Duodenal mucosa (tissue), 2 donors: ENCODE measurements around the gene LRRC25.

ENCODE experiments used
- H3K27ac ChIP-seq: one replicate; pipeline ENCODE4 v1.7.0; 2013; ENCODE audit warnings: low read depth, low read length
- H3K27me3 ChIP-seq, 2 donors: one replicate each; pipeline ENCODE4 v1.7.0; 2013; ENCODE audit warnings: low read length in 2 of 2, control low read depth in 1 of 2; ENCODE audit not compliant: insufficient read depth in 2 of 2, control insufficient read depth in 1 of 2
- H3K36me3 ChIP-seq, 2 donors: one replicate each; pipeline ENCODE4 v1.7.0; 2013; ENCODE audit warnings: low read length in 2 of 2, control low read depth in 1 of 2; ENCODE audit not compliant: insufficient read depth in 2 of 2, control insufficient read depth in 1 of 2
- H3K4me1 ChIP-seq, 2 donors: one replicate each; pipeline ENCODE4 v1.7.0; 2013; ENCODE audit warnings: low read length in 2 of 2, control low read depth in 1 of 2; ENCODE audit not compliant: insufficient read depth in 2 of 2, control insufficient read depth in 1 of 2
- H3K4me3 ChIP-seq, 2 donors: one replicate each; pipeline ENCODE4 v1.7.0; 2013; ENCODE audit warnings: low read length in 2 of 2, low read depth in 1 of 2
- H3K9ac ChIP-seq, 2 donors: one replicate each; pipeline ENCODE4 v1.7.0; 2013; ENCODE audit warnings: low read length in 2 of 2, low read depth in 1 of 2
- H3K9me3 ChIP-seq, 2 donors: one replicate each; pipeline ENCODE4 v1.7.0; 2013; ENCODE audit warnings: low read length in 2 of 2, control low read depth in 1 of 2; ENCODE audit not compliant: control insufficient read depth in 1 of 2

LRRC25 gene

DNA sequence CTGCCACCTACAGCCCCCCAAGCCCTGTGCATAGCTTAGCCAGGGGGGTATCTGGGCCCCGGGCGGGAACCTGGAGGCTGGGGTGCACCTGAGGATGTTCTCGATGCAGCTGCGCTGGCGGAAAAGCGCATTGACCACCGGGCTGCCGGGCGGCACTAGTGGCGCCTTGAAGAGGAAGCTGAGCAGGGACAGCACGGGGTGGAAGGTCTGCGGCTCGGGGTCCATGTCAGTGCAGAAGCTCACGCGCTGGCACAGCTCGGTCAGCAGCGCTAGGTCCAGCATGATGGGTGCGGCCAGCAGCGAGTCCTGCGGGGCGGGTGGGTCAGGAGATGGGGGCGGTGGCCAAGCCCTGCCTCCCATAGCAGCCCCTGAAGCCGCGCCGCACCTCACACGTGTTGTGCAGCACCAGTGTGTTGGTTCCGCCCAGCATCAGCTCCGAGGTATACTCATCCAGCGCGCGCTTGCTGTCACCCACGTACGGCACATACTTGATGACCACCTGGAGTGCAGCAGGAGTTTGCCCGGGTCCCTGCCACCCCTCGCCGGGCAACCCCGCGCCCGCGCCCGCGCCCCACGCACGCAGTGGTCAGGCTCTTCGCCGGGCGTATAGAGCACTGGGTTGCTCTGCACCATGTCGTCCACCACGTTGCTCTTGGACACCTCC is 37.9 kb upstream of the LRRC25 start:
- Histone ChIP-seq H3K27me3 (no peaks in the 10 kb centered on the region), H3K4me1 (peaks cover 0 to 12% of the 10 kb centered on the region in 2 donors), H3K36me3 (peaks cover 0 to 4% of the 10 kb centered on the region in 2 donors), H3K9ac (no peak overlapping the region), H3K27ac (no peak overlapping the region), H3K4me3 (no peak overlapping the region), H3K9me3 (no peaks in the 10 kb centered on the region)

DNA sequence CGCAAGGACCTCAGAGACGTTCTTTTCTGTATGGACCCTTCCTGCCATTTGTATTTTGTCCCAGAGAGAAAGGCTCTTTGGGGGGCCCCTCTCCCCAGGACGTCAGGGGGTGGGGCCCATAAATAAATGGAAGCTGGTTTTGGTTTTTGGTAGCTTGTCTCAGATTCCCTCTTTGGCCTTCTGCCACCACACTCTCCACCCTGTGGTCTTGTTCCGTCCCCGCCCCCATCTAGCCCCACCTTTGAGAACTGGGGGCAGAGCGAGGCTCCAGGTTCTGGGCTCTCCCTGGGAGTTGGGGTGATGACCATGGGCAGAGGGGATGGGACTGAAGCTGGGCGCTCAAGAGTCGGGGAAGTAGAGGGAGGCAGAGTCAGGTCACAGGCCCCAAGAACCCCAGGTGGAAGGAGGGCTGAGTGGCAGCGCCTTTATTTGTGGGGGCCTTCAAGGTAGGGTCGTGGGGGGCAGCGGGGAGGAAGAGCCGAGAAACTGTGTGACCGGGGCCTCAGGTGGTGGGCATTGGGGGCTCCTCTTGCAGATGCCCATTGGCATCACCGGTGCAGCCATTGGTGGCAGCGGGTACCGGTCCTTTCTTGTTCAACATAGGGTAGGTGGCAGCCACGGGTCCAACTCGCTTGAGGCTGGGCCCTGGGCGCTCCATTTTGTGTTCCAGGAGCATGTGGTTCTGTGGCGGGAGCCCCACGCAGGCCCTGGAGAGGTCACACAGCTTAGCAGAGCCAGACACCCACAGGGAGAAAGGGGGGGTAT is 37.2 kb upstream of the LRRC25 start:
- H3K27ac ChIP-seq: no peak overlapping the region
- H3K4me1 ChIP-seq: peaks cover 0 to 12% of the 10 kb centered on the region in 2 donors
- H3K9me3 ChIP-seq: no peaks in the 10 kb centered on the region
- H3K36me3 ChIP-seq: peaks cover 0 to 4% of the 10 kb centered on the region in 2 donors
- no peak overlapping the region for H3K4me3 ChIP-seq
- no peaks in the 10 kb centered on the region for H3K27me3 ChIP-seq
- H3K9ac ChIP-seq: no peak overlapping the region

DNA sequence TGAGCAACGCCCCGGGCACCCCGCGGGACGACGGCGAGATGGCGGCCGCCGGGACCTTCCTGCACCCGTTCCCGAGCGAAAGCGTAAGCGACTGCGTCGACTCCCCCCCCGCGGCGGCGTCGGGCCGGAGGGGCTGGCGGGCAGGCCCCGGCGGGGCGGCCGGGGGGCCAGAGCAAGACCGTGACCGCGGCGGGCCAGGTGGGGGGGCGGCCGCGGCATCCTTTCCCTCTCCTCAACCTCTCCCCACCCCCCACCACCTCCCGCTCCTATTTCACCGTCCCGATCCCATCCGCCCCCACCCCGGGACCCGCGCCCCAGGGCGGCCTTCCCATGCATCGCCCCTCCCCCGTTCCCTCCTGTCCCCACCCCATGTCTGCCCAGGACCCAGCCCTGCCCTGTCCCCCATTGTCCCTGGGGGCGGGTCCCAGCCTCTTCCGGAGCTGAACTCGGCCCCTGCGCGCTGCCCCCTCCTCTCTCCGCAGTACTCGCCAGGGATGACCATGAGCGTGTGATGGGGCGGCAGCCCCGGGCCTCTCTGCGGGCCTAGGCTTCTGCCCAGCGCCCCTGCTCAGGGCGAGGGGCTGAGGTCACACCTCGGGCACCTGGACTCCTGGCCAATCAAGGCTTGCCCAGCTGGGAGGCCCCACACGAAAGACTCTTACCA is 36.4 kb upstream of the LRRC25 start:
- peaks cover 0 to 4% of the 10 kb centered on the region in 2 donors for H3K36me3 ChIP-seq
- no peak overlapping the region for H3K4me3 ChIP-seq
- no peaks in the 10 kb centered on the region for H3K9me3 ChIP-seq
- H3K4me1 ChIP-seq: peaks cover 0 to 12% of the 10 kb centered on the region in 2 donors
- H3K9ac ChIP-seq: no peak overlapping the region
- H3K27ac ChIP-seq: no peak overlapping the region
- no peaks in the 10 kb centered on the region for H3K27me3 ChIP-seq

DNA sequence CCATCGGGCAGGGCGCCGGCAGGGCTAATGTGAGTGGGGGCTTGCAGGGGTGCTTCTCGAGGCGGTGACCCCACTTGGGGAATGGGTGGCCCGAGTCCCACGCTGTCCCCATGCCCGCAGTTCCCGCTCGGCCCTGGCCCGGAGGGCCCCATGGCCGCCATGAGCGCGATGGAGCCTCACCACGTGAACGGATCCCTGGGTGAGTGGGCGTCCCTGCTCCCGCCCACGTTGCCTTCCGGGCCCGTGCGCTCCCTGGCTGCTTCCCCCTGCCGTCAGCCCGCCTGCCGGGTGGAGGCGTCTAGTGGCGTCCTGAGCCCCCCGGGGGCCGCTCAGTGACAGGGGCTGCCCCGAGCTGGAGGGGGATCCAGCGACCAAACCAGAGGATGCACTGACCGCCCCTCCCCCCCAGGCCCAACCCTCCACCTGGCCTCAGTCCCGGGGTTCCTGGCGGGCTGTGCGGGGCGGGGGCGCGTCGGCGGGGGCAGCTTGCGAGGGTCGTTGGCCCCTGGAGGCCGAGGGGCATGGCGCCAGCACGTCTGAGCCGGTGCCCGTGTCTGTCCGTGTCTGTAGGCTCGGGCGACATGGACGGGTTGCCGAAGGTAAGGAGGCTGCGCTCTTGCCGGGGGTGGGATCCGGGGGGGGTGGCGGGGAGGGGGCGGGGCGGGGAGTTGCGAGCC is 35.7 kb upstream of the LRRC25 start:
- Histone ChIP-seq H3K9me3 (no peaks in the 10 kb centered on the region), H3K9ac (no peak overlapping the region), H3K27ac (no peak overlapping the region), H3K4me1 (peaks cover 0 to 11% of the 10 kb centered on the region in 2 donors), H3K27me3 (no peaks in the 10 kb centered on the region), H3K4me3 (peak overlapping the region in 1 of 2 donors; percentile 53), H3K36me3 (peaks cover 0 to 4% of the 10 kb centered on the region in 2 donors)

DNA sequence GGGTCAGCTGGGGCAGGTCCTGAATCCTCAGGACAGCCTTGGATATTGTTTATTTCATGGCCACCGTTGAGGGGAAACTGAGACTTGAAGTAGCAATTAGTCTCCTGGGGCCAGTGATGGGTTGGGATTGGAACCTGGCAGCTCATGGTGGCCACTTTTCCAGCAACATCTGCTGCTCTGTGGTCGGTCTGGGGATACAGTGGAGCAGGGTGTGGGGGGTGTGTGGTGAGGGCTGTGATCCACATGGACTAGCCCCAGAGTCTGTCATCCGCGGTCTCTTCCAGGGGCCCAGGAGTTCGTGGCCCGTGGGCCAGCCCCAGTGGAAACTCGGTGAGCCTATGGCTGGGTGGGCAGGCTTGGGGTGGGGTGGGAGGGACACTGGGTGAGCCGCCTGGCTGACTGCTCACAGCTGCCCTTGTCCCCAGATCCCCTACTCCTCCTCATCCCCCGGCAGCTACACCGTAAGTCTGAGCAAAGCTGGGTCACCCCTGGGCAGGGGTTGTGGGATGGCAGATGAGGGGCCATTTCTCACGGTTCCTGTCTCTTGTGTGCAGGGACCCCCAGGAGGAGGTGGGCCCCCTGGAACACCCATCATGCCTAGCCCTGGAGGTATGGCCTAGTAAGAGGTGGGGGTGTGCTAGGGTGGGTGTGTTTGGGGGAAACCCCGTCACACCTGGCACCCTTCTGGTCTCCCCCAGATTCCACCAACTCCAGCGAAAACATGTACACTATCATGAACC is 35.0 kb upstream of the LRRC25 start:
- Histone ChIP-seq H3K4me3 (peak overlapping the region in 1 of 2 donors; percentile 53), H3K4me1 (peaks cover 0 to 7% of the 10 kb centered on the region in 2 donors), H3K27ac (no peak overlapping the region), H3K9me3 (no peaks in the 10 kb centered on the region), H3K9ac (no peak overlapping the region), H3K27me3 (no peaks in the 10 kb centered on the region), H3K36me3 (peaks cover 0 to 4% of the 10 kb centered on the region in 2 donors)

DNA sequence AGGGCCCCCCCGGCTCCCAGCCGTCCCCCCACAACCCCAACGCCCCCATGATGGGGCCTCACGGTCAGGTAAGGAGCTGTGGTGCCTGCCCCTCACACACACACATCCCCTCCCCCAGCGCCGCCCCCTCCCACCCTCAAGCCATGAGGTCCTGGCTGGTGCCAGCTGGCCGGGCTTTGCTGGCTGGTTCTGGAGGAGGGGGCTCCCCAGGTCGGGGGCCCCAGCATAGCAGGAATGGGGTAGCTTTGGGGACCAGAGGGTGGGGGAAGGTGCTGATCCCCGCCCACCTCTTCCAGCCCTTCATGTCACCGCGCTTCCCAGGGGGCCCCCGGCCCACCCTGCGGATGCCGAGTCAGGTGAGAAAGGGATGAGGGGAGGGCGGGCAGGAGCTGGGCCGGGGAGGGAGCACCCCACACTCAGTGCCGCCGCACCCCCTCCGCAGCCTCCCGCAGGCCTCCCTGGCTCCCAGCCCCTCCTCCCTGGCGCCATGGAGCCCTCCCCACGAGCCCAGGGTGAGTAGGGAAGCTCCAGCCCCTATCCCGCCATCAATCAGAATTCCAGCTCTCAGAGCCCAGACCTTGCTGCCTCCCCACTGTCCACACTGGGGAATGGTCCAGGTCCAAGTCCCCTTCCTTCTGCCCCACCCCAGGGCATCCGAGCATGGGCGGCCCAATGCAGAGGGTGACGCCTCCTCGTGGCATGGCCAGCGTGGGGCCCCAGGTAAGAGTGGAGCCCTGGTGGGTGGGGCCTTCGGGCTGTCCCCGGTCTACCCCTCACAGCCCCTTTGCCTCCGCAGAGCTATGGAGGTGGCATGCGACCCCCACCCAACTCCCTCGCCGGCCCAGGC is 34.2 kb upstream of the LRRC25 start:
- H3K4me1 ChIP-seq: peaks cover 0 to 5% of the 10 kb centered on the region in 2 donors

DNA sequence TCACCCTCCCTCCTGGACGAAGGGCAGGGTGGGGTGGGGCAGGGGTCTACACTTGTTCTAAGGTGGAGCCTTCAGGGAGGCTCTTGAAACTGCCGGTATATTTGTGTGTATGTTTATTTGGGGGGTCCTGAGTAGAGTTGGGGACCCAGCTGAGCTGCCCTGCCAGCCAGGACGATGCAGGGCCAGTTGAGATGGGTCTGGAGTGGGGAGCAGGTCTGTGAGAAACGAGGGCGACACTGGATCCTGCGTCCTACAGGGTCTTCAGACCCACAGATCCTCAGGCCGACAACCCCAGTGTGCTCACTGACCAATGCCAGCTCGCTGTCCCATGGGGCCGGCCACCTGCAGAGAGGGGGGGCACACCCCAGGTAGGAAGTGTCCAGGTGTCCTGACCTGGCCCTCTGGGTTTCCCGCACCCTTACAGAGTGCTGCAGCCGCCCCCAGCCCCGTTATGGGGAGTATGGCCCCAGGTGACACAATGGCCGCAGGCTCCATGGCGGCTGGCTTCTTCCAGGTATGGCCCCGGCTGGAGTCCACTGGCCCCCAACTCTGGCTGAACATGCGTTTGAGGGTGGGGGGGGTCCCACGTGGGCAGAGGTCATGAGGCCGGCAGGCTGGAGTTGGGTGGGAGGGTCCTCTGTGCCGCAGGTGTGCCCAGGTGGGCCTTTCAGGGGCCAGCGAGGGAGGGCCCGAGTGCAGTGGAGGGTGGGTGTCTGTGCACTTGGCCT is 33.2 kb upstream of the LRRC25 start:
- H3K27me3 ChIP-seq: no peaks in the 10 kb centered on the region
- H3K9me3 ChIP-seq: no peaks in the 10 kb centered on the region
- no peak overlapping the region for H3K9ac ChIP-seq
- H3K36me3 ChIP-seq: peaks cover 0 to 3% of the 10 kb centered on the region in 2 donors
- no peak overlapping the region for H3K27ac ChIP-seq
- H3K4me3 ChIP-seq: no peak overlapping the region
- H3K4me1 ChIP-seq: peaks cover 4% of the 10 kb centered on the region in 2 donors

More for the DNA sequence above, 34.2 kb upstream of the LRRC25 start:
- H3K36me3 ChIP-seq: peaks cover 0 to 4% of the 10 kb centered on the region in 2 donors
- no peaks in the 10 kb centered on the region for H3K27me3 ChIP-seq
- H3K4me3 ChIP-seq: no peak overlapping the region
- no peak overlapping the region for H3K9ac ChIP-seq
- H3K27ac ChIP-seq: no peak overlapping the region
- no peaks in the 10 kb centered on the region for H3K9me3 ChIP-seq

DNA sequence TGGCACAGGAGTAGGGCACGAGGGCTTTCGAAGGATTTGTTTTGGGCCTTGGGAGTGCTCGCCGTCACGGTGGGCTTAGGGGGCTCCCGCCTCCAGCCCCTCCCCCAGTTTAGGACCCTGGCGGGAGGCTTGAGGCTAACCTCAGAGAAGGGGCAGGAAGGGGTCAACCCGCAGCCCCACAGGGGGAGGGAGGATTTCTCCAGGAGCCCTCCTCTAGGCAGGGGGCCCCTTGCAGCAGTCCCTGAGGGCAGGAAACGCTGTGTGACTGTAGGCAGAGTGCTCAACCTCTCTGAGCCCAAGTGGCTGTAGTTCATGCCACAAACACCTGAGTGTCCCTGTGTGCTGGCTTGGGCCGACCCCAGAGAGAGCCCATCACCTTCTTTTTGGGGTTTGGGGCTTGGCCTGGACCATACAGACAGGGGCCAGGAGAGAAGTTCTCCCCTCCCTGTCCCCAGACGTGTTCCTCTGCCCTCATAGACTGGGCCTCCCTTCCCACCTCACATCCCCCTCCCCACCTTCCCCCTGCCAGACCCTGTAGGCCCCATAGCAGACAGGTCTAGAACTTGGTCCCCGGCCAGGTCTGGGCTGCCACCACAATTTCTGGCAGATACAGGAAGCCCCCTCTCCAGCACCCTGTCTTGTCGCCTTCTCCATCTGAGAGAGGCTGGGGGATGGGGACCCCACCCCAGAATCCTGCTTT is 32.4 kb upstream of the LRRC25 start:
- H3K27ac ChIP-seq: peak overlapping the region; percentile 32

More for the DNA sequence above, 32.4 kb upstream of the LRRC25 start:
- H3K36me3 ChIP-seq: no peaks in the 10 kb centered on the region
- no peak overlapping the region for H3K9ac ChIP-seq
- H3K27me3 ChIP-seq: no peaks in the 10 kb centered on the region
- H3K9me3 ChIP-seq: no peaks in the 10 kb centered on the region
- H3K4me3 ChIP-seq: no peak overlapping the region
- H3K4me1 ChIP-seq: peaks cover 5 to 8% of the 10 kb centered on the region in 2 donors
